ENCODE results near the gene ASB16.

Gene ASB16

DNA sequence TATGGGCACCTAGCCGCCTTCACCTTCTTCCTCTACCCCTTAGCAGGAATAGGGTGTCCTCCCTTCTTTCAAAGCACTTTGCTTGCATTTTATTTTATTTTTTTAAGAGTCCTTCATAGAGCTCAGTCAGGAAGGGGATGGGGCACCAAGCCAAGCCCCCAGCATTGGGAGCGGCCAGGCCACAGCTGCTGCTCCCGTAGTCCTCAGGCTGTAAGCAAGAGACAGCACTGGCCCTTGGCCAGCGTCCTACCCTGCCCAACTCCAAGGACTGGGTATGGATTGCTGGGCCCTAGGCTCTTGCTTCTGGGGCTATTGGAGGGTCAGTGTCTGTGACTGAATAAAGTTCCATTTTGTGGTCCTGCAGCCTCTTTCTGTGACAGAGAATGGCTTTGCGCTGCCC lies 20.9 kb downstream of the ASB16 start:
- TF ChIP-seq, protein P1, sequence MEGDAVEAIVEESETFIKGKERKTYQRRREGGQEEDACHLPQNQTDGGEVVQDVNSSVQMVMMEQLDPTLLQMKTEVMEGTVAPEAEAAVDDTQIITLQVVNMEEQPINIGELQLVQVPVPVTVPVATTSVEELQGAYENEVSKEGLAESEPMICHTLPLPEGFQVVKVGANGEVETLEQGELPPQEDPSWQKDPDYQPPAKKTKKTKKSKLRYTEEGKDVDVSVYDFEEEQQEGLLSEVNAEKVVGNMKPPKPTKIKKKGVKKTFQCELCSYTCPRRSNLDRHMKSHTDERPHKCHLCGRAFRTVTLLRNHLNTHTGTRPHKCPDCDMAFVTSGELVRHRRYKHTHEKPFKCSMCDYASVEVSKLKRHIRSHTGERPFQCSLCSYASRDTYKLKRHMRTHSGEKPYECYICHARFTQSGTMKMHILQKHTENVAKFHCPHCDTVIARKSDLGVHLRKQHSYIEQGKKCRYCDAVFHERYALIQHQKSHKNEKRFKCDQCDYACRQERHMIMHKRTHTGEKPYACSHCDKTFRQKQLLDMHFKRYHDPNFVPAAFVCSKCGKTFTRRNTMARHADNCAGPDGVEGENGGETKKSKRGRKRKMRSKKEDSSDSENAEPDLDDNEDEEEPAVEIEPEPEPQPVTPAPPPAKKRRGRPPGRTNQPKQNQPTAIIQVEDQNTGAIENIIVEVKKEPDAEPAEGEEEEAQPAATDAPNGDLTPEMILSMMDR (conservative IDR thresholded peaks at IDR 0.05; ENCODE audit: low read depth, low read length): no peak
- Histone ChIP-seq H3K36me3 (ENCODE audit: insufficient read depth) (no peaks in the 10 kb centered on the region; the same call in 1 of the 2 replicates), H3K4me3 (IDR thresholded peaks at IDR 0.05; ENCODE audit: insufficient read depth, low read depth, low read length) (no peak overlapping the region), H3K4me1 (ENCODE audit: low read depth, poor library complexity, severe bottlenecking) (peaks cover 11% of the 10 kb centered on the region), H2AFZ (ENCODE audit: low read depth) (no peak overlapping the region), H3K79me2 (ENCODE audit: insufficient read depth, low read depth) (peaks cover 8% of the 10 kb centered on the region), H3K4me2 (no peak overlapping the region), H4K20me1 (ENCODE audit: insufficient read depth) (no peaks in the 10 kb centered on the region), H3K27ac (no peak overlapping the region), H3K27me3 (ENCODE audit: insufficient read depth, low read depth) (no peaks in the 10 kb centered on the region), H3K9ac (no peak overlapping the region)

DNA sequence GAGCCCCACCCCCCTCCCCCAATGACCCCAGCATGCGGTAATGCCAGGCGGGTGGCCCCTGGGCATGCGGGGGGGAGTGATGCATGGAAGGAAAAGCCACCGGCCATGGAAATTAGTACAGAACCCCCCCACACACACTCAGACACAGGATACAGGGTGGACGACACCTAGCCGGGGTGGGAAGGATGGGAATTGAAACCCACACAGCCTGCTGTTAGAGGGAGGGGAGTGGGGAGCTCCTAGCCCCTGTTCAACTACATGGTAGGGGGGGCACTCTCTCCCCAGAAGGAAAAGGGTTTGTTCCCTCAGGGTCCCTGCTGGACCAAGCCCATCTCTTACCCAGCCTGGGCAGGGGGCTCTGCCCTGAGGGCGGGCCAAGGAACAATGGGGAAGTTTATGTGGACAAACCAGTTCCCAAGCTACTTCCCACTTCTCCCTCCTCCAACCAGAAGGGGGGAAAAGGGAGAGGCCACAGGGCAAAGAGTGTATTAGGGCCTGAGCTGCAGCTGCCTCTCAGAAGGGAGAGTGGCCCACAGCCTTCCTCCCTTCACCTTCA lies 21.5 kb downstream of the ASB16 start:
- Histone ChIP-seq H3K36me3 (ENCODE audit: insufficient read depth) (no peaks in the 10 kb centered on the region; the same call in 1 of the 2 replicates), H3K4me2 (no peak overlapping the region), H4K20me1 (ENCODE audit: insufficient read depth) (no peaks in the 10 kb centered on the region), H3K27me3 (ENCODE audit: insufficient read depth, low read depth) (no peaks in the 10 kb centered on the region), H2AFZ (ENCODE audit: low read depth) (no peak overlapping the region), H3K9ac (no peak overlapping the region), H3K4me1 (ENCODE audit: low read depth, poor library complexity, severe bottlenecking) (peaks cover 11% of the 10 kb centered on the region), H3K4me3 (IDR thresholded peaks at IDR 0.05; ENCODE audit: insufficient read depth, low read depth, low read length) (no peak overlapping the region), H3K27ac (no peak overlapping the region), H3K79me2 (ENCODE audit: insufficient read depth, low read depth) (peaks cover 11% of the 10 kb centered on the region)
- TF ChIP-seq, protein P1 (conservative IDR thresholded peaks at IDR 0.05; ENCODE audit: low read depth, low read length): no peak

DNA sequence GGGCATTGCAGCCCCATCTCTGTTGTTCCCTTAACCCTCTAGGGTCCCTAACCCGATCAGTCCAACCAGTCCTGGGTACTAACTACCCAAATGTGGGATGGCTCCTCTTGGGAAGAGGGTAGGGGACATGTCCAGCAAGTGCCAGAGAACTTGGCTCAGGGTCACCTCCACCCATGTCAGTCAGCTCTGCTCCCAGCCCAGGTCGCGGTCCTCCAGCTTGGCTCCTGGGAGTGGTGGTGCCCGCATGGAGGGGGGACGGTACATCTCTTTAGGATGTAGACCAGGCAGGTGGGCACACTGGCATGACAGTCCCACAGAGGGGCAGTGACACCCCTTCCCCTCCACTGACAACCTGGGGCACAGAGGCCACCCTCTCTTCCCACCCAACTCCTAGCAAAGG lies 22.2 kb downstream of the ASB16 start:
- Histone ChIP-seq H4K20me1 (ENCODE audit: insufficient read depth) (no peaks in the 10 kb centered on the region), H3K4me3 (IDR thresholded peaks at IDR 0.05; ENCODE audit: insufficient read depth, low read depth, low read length) (no peak overlapping the region), H3K79me2 (ENCODE audit: insufficient read depth, low read depth) (peaks cover 13% of the 10 kb centered on the region), H3K9ac (no peak overlapping the region), H2AFZ (ENCODE audit: low read depth) (no peak overlapping the region), H3K4me2 (no peak overlapping the region), H3K36me3 (ENCODE audit: insufficient read depth) (no peaks in the 10 kb centered on the region; the same call in 1 of the 2 replicates), H3K27me3 (ENCODE audit: insufficient read depth, low read depth) (no peaks in the 10 kb centered on the region), H3K4me1 (ENCODE audit: low read depth, poor library complexity, severe bottlenecking) (peaks cover 16% of the 10 kb centered on the region), H3K27ac (no peak overlapping the region)
- TF ChIP-seq, protein P1 (conservative IDR thresholded peaks at IDR 0.05; ENCODE audit: low read depth, low read length): no peak

GRCh38 chr17:44193326-44194084 lies 23.0 kb downstream of the ASB16 start:
- H2AFZ ChIP-seq (ENCODE audit: low read depth): no peak overlapping the region
- no peak overlapping the region for H3K4me2 ChIP-seq
- H3K4me1 ChIP-seq (ENCODE audit: low read depth, poor library complexity, severe bottlenecking): peaks cover 13% of the 10 kb centered on the region
- H4K20me1 ChIP-seq (ENCODE audit: insufficient read depth): no peaks in the 10 kb centered on the region
- peaks cover 19% of the 10 kb centered on the region; the same call in 1 of the 2 replicates for H3K79me2 ChIP-seq (ENCODE audit: insufficient read depth, low read depth)
- no peak overlapping the region for H3K9ac ChIP-seq
- no peaks in the 10 kb centered on the region; the same call in 1 of the 2 replicates for H3K36me3 ChIP-seq (ENCODE audit: insufficient read depth)
- H3K27me3 ChIP-seq (ENCODE audit: insufficient read depth, low read depth): no peaks in the 10 kb centered on the region
- TF ChIP-seq, protein P1 (conservative IDR thresholded peaks at IDR 0.05; ENCODE audit: low read depth, low read length): no peak
- no peak overlapping the region for H3K27ac ChIP-seq
- no peak overlapping the region for H3K4me3 ChIP-seq (IDR thresholded peaks at IDR 0.05; ENCODE audit: insufficient read depth, low read depth, low read length)

Data from KMS-11 (cell line).